D721Med (cell line): ENCODE results near the gene ENOX1.

Source experiments
- DNase-seq: peaks from one replicate; pipeline ENCODE4 v3.0.0; 2011; ENCODE audit warnings: low spot score; ENCODE audit not compliant: insufficient read length
- FAIRE-seq: peaks from 2 replicates; lab custom pipeline; 2011; peaks lifted over from hg19 to GRCh38; lab: Jason Lieb, UNC
- CTCF ChIP-seq: IDR thresholded peaks from 2 replicates; pipeline ENCODE4 v1.5.1; 2012; ENCODE audit warnings: mild to moderate bottlenecking, control low read depth; ENCODE audit not compliant: insufficient read depth; ENCODE audit errors: missing control alignments

The ENOX1 gene

DNA sequence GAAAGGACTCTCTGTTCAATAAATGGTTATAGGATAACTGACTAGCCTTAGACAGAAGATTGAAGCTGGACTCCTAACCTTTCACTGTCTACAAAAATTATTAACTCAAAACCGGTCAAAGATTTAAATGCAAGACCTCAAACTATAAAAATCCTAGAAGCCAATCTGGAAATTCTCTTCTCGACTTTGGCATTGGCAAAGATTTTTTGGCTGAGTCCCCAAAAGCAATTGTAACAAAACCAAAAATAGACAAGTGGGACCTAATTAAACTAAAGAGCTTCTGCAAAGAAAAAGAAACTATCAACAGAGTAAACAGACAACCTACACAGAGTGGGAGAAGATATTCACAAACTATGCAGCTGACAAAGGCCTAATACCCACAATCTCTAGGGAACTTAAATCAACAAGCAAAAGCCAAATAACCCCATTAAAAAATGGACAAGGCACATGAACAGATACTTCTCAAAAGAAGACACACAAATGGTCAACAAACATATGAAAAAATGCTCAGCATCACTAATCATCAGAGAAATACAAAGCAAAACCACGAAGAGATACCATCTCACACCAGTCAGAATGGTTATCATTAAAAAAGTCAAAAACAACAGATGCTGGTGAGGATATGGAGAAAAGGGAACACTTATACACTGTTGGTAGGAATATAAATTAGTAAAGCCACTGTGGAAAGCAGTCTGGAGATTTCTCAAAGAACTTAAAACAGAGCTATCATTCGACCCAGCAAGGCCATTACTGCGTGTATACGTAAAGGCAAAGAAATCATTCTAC, 497.1 kb downstream of the ENOX1 start:
- no peak for TF ChIP-seq CTCF
- DNase-seq (no peak), FAIRE-seq (no peak)

DNA sequence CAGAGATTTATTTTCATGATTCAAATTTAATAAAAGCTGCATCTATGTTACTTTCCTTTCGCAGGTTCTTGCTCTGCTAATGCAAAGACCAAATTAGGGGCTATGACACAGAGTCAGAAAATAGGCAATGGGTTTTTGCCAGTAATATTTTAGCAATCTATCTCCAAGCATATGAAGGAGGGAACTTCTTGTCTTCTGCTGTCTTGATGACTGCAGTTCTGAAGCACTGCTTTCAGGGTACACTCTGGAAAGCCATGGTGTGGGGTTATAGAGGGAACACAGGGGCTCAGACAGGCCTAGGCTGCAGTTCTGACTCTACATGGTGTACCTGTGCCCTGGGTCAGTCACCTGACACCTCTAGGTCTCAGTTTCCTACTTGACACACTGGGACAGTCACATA, 500.0 kb downstream of the ENOX1 start:
- no peak for TF ChIP-seq CTCF
- DNase-seq (no peak), FAIRE-seq (no peak)

GRCh38 chr13:43285933-43286597, 500.7 kb downstream of the ENOX1 start:
- DNase-seq, result no peak
- TF ChIP-seq CTCF, result no peak
- FAIRE-seq, result no peak

DNA sequence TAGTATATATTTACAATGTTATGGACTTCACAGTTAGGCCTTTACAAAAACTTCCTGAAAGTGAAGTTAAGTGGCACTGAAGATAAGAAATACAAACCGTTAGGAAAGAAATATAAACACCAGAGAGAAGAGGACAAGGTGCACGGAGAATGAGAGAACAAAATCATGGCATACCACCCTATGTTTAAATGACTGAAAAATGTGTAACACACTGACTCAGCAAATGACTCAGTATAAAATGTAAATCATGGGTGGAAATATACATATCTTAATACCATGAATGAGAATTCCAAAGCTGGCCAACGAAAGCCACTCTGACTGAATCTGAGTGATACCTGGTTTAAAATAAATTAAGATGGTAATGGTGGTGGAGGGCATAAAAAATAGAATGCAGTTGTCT, 502.6 kb downstream of the ENOX1 start:
- no peak for DNase-seq
- FAIRE-seq, result no peak
- TF ChIP-seq CTCF, result no peak

DNA sequence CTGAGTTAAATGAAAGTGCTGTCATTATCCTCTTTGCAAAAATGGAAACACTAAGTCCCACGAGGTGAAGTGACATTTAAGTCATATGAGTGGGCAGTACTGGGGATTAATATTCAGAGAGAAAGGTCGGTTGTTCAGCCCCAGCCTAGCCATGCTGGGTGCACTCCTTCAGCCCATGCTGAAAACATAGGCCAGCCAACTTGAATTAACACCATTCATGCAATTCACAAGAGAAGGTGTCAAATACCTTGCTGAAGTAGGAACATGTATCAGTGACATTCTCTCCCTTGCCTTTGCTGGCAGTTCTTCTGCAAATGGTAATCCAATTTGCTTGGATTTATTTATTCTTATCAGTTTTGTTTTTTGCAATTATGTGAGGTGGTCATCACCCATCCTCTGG, 507.1 kb downstream of the ENOX1 start:
- FAIRE-seq (no peak), DNase-seq (no peak)
- TF ChIP-seq CTCF, result no peak

DNA sequence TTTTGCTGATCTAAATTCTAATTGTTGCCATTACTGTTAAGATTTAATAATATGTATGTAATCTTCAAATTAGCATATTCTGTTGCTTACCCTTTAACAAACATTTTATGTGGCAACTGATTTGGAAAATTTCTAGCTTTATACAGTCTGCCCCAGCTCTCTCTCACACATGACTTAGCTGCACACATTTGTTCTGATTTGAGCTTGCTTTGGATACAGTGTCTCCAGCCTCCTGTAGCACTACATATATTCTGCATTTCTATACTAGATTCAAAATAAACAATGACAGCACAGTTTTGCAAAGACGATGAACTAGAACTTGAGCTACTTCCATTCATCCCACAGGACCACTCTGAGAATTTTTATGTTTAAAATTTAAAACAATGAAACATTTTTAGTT, 508.6 kb downstream of the ENOX1 start:
- FAIRE-seq, result no peak
- TF ChIP-seq CTCF, result no peak
- no peak for DNase-seq

DNA sequence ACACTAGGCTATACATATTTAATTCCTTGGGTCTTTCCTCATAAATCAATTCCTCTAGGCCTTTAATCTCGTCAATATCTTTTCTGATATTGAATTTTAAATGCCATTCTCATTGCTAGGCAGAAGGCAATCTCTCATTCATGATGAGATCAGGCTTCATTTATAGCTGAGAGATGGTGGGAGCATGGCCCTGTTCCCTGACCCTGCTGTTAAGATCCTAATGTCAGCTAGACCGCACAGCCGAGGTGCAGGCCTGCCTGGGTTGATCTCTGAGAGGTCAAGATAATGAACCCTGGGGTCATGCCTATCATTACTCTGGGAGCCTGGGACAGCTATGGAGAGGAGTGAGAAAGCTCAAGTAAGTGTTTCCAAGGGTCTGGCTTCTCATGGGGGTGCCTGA, 509.6 kb downstream of the ENOX1 start:
- FAIRE-seq, result no peak
- no peak for TF ChIP-seq CTCF
- DNase-seq, result no peak
